ENCODE measurements around the gene NKX6-1.

- TF ChIP-seq CTCF (IDR thresholded peaks at IDR 0.05; ENCODE audit: extremely low read depth in 1 of 2, insufficient read depth in 1 of 2, low read depth in 1 of 2, low read length in 2 of 2), result no peak
- no peak for TF ChIP-seq POLR2AphosphoS5 (IDR thresholded peaks at IDR 0.05; ENCODE audit: insufficient read depth, low read depth, low read length)
These were observed 5.7 kb upstream of the NKX6-1 start for GRCh38 chr4:84504821-84505220.

Measured in endothelial cell of umbilical vein (primary cell).